GM10266 (cell line): Measurements from ENCODE around the gene MORC1.

Experiments
- DNase-seq: peaks from one replicate; pipeline ENCODE4 v3.0.0; 2012; ENCODE audit errors: extremely low spot score
- CTCF ChIP-seq: IDR thresholded peaks from 2 replicates; pipeline ENCODE4 v1.5.1; 2012; ENCODE audit warnings: mild to moderate bottlenecking, low read depth; ENCODE audit not compliant: control insufficient read depth, insufficient read depth; ENCODE audit errors: missing control alignments

MORC1 gene

GRCh38 chr3:109066864-109067263 is 51.1 kb downstream of the MORC1 start:
- DNase-seq: no peak
- TF ChIP-seq CTCF: no peak

DNA sequence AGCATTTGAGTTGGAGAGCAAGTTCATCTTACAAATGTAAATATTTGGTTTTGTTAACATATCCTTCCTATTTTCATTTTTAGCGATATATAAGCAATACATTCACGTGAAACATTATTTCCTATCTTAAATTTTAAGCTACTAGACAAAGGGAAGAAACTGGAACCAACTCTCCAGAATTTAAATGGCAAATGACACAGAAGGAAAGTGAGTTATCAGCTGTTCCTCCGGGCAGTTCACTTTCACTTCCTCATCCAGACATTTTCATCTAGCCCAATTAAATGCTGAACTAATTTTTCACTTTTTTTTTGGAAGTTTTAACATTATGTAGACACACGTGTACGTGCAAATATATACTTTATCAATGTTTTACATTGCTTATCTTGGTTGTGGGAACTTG is 58.7 kb downstream of the MORC1 start:
- no peak for DNase-seq
- no peak for TF ChIP-seq CTCF

DNA sequence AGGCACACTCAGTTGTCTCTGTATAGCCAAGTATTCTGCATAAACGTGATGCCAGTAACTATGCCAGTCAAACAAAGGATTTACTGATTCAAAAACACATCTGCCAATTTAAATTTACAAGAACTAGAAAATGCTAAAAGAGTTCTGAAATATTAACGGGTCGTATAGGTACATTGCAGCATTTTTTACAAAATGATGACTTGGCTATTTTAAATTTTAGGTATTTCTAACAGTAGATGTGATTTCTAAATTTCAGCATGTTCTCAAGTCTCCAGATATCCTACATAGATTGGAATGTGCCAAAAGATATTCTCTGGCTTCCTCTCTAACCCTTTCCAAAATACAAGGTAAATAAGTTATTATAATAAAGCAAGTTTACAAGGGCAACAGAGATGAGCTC is 60.3 kb downstream of the MORC1 start:
- DNase-seq: no peak

DNA sequence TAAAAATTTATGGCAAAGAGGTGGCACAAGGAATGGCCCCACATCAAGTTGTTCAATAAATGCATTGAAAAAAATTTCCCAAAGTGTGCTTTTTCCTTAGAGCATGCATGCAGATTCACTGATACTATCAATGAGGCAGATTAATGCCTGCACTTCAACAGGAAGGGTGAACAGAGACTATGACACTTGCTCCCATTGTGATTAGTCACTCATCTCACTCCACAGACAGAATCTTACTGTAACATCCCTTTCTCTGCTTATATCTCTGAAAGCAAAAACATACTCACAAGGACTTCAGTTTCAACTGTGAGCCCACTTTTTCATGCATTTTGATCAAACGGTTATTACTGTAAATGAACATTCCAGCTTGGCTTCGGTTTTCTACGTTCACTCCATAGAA is 60.9 kb downstream of the MORC1 start:
- no peak for TF ChIP-seq CTCF
- no peak for DNase-seq

More for the DNA sequence above, 60.3 kb downstream of the MORC1 start:
- no peak for TF ChIP-seq CTCF

- TF ChIP-seq CTCF: peak; percentile 66
- DNase-seq: peak; percentile 23
Observed at GRCh38 chr3:109050591-109051167, 67.3 kb downstream of the MORC1 start.

DNA sequence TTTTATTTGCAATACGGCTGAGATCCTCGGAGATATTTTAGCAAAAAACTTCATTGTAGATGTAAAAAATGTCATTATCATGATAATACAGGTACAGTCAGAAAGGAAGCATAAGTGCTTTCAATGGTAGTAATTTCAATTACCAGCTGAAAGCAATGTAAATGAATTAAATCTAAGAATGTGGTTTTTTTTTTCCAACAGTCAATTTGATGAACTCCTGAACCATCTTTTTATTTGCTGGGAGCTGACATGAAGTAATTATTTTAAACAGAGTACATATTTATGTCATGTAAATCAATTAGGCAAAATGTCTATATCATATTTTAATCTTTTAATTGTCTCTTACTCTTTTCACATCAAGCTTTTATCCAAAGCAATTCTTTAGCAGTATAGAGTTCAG is 70.6 kb downstream of the MORC1 start:
- DNase-seq: no peak
- no peak for TF ChIP-seq CTCF

DNA sequence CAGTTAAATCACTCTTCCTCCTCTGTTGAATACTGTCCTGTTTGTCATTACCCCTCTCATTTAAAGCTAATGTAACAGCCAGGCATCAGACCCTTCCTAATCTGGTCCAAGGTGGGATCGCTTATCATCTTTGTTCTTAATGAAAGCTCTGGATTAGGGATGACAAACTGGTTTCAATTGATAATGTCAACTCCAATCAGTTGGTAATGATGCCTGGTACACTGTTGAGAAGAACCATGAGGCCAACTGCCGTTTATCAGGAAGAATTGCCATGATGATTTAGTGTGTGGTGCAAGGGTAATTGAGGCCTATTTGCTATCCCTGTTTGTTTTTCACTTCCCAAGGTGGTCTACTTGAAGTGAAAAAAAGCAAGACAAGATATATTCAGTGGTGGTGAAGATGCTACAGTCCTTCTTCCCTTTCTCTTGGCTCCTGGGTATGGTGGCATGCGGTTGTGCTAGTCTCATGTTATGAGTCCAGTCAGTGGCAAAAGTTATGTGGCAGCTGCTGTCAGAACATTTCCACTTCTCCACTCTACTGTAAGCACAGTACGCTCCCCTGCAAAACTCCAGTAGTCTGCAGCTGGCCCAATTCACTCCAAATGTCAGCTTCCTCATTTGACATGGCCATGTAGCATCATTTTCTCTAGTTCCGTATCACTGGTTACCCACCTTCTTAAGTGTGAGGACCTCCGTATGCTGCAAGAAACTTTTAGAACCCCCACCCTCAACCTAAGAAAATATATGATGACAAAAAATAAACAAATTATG is 72.5 kb downstream of the MORC1 start:
- no peak for DNase-seq
- no peak for TF ChIP-seq CTCF
